Thyroid gland (tissue), 4 donors: Measurements from ENCODE around the gene GPR119.

Experiments
- POLR2A ChIP-seq, 2 donors: fragments of 450-650 bp; IDR thresholded peaks; one replicate each; pipeline ENCODE4 v1.6.1; 2017; ENCODE audit warnings: antibody characterized with exemption in 2 of 2, mild to moderate bottlenecking in 2 of 2, moderate library complexity in 1 of 2
- TF ChIP-seq, protein P1 (sequence below), 6 experiments: fragments of 200-600 bp in 3 of 6; fragments of 450-650 bp in 3 of 6; sonication (generic) in 3 of 6; IDR thresholded peaks; one replicate each; pipeline ENCODE4 v1.5.1; 2016 to 2019; ENCODE audit warnings: antibody characterized with exemption in 6 of 6, mild to moderate bottlenecking in 2 of 6, inconsistent platforms in 1 of 6, moderate library complexity in 1 of 6

DNA sequence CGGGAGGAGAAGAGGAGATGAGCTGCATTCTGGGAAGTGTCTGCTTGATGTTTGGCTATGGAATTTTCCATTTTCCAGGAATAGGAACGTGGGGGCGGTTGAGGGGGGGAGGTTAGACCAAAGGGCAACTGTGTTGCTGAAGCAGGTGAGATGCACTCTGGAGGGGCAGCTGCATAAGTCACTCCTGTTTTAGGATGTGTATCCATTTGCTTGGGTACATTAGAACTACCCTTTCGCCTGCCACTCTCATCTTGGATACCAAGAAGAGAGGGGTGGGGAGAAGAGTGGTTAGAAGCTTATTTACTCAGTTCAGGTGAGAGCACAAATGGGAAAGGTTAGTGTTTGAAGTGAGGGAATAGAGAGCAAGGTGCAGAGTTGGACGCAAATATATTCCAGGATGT is 934 bp upstream of the GPR119 start:
- TF ChIP-seq, protein P1, sequence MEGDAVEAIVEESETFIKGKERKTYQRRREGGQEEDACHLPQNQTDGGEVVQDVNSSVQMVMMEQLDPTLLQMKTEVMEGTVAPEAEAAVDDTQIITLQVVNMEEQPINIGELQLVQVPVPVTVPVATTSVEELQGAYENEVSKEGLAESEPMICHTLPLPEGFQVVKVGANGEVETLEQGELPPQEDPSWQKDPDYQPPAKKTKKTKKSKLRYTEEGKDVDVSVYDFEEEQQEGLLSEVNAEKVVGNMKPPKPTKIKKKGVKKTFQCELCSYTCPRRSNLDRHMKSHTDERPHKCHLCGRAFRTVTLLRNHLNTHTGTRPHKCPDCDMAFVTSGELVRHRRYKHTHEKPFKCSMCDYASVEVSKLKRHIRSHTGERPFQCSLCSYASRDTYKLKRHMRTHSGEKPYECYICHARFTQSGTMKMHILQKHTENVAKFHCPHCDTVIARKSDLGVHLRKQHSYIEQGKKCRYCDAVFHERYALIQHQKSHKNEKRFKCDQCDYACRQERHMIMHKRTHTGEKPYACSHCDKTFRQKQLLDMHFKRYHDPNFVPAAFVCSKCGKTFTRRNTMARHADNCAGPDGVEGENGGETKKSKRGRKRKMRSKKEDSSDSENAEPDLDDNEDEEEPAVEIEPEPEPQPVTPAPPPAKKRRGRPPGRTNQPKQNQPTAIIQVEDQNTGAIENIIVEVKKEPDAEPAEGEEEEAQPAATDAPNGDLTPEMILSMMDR (IDR thresholded peaks at IDR 0.05): no peak
- TF ChIP-seq POLR2A (IDR thresholded peaks at IDR 0.05): no peak
